ENCODE measurements around the gene RSPH6A.

Gene RSPH6A

DNA sequence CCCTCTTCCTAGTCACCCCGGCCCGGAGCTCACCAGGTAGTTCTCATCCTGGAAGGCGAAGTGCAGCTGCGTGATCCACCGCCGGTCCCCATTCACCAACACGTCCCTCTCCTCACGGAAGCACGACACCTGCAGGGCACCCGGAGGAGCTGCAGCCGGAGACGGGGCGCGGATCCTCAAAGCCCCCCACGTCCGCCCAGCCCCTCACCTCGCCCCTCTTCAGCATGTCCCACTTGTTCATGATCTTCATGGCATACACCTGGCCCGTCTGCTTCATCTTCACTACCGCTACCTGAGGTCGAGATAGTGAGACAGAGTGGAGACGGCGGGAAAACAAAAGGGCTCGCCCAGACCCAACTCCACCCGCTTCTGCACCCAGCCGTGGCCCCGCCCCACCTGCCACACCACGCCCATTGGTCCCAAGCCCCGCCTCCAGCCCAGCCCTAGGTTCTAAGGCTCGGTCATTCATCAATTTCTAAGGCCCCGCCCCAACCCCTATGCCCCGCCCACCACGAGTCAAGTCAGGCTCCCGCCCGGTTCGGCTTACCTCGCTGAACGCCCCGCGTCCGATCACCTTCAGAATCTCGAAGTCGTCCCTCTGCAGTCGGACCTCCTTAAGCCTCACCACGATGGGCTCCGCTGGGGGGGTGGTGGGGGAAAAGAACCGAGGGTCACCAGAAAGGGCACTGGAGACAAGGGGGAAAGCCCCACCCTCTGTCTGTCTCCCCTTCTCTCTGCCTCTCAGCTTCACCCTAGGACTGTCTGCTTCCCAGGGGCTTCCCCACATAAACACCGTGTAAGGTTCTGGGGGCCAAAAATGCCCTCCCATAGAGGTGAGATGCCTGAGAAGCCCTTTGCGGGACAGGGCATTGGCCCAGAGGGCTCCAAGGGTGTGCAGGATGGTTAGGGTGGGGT is 35.6 kb downstream of the RSPH6A start:
- DNase-seq, result peak; percentile 75

DNA sequence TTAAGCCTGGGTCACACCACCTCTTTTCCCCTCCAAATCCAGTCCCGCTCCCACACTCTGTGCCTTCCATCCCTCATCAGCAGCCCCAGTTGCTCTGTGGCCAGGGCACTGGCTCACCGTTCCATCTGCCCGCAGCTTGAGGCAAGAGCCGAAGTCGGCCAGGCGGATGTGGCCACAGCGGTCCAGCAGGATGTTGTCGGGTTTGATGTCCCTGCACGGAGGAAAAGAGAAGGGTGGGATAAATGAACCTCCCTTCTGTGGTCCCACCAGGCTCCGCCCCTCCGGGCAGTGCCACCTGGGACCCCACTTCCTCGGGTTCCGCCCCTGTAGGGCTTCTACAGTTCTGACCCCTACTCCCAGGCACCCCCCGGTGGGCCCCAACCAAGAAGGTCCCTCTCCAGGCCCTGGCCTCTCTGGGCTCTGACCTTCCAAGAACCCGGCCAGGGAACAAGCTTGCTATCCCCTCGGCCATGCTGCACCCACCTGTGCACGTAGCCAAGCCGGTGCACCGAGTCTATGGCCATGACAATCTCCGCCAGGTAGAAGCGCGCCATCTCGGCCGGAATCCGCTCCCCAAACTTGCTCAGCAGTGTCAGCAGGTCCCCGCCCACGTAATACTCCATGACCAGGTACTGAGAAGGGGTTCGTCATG is 37.0 kb downstream of the RSPH6A start:
- no peak for DNase-seq

DNA sequence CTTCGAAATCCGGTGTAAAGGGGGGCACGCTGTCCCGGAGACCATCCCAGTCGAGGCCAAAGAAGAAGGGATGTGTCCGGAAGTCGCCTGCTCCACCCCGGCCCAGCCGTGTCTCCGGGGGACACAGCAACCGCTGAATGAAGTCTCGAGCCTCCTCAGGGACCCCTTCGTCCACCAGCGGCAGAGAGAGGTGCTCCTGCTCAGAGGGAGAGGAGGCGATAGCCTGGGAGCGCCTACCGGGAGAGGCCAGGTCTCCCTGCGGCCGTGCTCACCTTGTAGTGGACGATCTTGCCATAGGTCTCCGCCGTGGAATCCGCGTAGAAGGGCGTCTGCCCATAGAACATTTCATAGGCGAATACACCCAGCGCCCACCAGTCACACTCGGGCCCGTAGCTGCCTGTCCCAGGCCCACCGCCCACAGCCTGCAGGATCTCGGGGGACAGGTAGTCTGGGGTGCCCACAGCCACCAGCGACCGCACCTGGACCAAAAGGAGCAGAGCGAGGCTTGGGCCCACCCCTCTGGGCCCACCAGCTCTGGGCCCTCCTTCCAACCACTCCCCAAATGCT is 37.6 kb downstream of the RSPH6A start:
- no peak for DNase-seq

DNA sequence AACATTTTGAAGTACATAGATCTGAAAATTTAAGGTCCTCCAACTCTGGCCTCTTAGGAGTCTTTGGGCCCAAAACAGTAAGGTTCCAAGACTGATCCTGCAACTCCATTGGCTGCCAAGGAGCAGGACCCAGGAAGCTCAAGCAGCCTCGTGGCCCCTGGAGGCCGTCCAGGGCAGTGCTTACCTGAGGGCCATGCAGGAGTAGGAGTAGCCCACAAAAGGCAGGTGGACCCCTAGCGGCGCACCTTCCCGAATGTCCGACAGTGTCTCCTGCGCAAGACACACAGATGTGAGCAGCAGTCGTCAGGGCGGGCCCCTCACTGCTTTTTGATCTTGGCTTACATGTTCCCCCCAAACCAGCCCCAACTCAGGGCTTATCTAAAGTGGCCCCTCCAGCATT is 40.3 kb downstream of the RSPH6A start:
- DNase-seq, result no peak

DNA sequence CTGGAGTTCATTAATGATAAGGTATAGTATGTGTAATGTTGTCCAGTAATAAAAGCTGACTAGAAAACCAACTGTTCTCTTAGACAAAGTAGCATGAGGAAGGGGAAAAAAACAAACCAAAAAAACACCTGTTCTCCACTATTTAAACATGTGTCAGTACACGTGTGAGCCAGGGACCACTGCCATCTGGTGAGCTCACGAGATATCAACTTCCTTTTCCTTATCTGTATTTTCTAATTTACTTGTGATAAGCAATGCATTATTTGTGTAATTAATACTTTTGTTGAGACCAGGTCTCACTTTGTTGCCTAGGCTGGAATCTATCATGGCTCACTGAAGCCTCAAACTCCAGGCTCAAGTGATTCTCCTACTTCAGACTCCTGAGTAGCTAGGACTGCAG is 41.7 kb downstream of the RSPH6A start:
- DNase-seq, result no peak

DNA sequence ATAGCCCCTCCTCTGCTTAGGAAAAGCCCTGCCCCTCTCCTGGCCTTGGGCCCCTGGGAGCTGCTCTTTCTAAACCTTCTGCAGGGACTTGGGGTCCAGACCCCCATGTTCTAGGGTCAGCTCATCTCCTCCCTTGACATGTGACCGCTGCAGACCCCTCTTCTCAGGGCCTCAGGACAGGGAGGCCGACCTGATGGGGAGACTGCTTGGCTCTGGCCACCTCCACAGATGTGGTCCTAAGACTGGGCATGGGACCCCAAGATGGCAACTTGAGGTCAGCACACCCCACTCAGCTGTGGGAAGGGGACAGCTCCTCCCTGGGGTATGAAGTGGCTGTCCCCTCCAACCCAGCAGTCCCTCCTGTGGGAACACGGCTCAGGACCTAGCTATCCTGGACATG is 42.2 kb downstream of the RSPH6A start:
- no peak for DNase-seq

DNA sequence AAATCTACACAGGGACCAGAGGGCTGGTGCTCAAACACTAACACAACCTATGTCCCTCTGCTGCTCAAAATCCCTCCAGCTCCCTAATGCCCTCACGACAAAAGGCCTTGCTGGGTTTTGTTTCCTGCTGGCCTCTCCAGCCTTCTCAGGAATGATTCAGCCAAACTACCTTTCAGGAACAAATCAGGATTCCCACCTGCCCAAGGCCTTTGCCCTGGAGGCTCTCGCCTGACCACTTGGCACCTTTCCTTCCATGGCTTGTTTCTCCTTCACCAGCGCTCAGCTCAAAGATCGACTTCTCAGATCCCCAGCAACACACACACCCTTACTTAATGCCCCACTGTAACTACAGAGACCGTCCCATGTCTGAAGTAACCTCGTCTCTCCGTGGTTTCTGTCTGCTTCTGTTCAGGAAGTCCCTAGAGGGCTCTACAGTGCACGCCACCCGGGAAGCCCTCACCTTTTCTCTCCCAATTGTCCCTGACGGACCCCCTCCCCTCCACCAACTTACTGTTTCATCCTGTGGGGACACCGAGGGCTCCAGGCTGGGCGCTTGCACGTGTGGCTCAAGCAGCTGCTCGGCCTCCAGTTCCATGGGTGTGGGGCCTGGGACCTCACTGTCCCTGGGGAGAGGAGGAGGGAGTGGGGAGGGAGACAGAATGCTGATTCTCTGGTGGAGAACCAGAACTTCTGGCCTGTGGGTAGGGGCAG is 42.8 kb downstream of the RSPH6A start:
- no peak for DNase-seq

DNA sequence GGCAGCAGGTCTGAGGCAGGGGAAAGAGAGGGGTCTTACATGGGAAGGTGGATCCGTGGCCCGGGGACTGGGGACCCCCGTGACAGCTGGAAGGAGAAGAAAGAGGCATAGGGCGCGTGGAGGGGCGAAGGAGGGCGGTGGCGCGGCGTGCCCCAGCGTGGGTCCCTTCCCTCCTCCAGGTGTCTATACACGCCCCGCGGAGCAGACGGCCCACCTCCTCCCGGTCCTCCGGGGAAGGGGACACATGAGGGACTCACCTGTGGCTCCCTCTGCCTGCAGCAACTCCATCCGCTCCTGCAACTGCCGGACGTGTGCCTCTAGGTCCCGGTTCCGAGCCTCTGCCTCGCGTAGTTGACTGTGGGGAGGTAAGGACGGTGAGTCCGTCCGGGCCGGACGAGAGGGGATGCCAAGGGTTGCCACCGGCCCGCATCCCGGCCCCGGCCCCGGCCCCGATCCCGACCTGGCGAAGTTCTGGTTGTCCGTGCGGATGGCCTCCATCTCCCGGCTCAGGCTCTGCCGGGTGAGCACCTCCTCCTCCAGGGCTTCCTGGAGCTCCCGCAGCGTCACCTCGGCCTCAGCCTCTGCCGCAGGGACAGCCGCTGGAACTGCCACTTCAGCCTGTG is 43.7 kb downstream of the RSPH6A start:
- DNase-seq, result no peak

DNA sequence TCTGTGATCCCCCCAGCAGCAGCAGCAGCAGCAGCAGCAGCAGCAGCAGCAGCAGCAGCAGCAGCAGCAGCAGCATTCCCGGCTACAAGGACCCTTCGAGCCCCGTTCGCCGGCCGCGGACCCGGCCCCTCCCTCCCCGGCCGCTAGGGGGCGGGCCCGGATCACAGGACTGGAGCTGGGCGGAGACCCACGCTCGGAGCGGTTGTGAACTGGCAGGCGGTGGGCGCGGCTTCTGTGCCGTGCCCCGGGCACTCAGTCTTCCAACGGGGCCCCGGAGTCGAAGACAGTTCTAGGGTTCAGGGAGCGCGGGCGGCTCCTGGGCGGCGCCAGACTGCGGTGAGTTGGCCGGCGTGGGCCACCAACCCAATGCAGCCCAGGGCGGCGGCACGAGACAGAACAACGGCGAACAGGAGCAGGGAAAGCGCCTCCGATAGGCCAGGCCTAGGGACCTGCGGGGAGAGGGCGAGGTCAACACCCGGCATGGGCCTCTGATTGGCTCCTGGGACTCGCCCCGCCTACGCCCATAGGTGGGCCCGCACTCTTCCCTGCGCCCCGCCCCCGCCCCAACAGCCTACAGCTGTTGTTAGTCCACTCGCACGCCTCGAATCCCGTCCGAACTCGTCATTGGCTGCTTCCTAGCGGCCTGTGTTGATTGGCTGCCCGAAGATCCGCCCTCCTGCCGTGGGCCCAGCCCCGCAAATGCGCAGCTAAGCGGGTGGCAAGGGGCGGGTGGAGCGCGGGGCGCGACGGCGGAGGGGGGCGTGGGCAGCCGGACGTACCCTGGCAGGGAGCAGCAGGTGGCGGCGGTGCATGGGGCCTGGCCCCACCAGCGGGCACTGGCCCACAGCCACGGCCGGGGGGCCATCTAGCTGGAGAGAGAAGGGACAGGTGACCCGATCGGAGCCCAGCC is 44.7 kb downstream of the RSPH6A start:
- peak; percentile 94 for DNase-seq

DNA sequence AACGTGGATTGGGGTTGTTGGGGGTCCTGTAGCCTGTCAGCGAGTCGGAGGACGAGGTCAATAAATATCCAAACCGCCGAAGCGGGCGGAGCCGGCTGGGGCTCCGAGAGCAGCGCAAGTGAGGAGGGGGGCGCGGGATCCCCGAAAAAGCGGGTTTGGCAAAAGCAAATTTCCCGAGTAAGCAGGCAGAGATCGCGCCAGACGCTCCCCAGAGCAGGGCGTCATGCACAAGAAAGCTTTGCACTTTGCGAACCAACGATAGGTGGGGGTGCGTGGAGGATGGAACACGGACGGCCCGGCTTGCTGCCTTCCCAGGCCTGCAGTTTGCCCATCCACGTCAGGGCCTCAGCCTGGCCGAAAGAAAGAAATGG is 45.3 kb downstream of the RSPH6A start:
- DNase-seq, result peak; percentile 28

DNA sequence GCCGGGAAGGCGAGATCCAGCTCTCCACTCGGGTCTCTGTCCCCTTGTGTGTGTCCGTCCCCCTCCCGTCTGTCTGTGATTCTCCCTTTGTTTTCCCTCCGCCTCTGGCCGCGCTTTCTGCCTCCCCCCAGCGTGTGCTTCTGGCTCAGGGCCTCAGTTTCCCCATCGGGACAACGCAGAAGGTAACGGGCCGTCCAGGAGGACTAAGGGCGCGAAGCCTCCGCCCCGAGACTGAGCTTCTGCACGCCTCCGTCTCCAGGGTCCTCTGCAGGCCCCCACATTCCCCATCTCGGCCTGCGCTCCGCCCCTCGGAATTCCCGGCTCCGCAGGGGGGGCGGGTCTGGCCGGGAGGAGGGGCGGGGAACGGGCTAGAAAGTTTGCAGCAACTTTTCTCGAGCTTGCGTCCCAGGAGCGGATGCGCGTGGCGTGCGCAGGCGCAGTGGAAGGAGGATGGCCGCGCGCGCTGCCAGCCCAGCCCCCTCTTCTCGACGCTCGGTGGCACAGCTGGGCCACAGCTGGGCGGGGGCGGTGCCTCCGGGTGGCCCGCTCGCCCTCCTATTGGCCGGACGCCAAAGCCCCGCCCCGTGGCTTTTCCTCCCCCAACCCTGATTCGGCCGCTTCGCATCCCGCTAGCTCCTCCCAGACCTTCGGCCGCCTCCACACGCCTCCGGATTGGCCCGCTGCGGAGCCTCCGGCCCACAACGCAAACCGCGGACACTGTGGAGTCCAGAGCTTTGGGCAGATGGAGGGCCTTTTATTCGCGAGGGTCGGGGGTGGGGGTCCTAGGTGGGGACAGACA is 45.9 kb downstream of the RSPH6A start, which contains the start of gene SIX5:
SIX5 (minus strand) TSS at position 269 of the 799 bp plus-strand sequence. CDS start 408 bp downstream, outside the sequence.
- peak; percentile 98 for DNase-seq

DNA sequence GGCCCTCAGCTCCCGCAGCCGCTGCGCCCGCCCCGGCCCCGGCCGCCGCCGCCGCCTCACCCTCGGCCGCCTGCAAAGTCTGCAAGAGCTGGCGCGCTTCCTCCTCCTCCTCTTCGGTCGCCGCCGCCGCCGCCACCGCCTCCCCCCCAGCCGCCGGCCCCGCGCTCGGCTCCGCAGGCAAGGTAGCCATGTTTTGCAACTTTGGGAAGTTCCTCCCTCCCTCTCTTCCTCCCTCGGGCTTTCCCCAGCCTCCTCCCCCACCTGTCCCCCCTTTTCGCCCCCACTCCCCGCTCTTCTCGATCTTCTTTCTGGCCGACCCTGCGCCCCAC is 46.5 kb downstream of the RSPH6A start:
- peak; percentile 36 for DNase-seq

DNA sequence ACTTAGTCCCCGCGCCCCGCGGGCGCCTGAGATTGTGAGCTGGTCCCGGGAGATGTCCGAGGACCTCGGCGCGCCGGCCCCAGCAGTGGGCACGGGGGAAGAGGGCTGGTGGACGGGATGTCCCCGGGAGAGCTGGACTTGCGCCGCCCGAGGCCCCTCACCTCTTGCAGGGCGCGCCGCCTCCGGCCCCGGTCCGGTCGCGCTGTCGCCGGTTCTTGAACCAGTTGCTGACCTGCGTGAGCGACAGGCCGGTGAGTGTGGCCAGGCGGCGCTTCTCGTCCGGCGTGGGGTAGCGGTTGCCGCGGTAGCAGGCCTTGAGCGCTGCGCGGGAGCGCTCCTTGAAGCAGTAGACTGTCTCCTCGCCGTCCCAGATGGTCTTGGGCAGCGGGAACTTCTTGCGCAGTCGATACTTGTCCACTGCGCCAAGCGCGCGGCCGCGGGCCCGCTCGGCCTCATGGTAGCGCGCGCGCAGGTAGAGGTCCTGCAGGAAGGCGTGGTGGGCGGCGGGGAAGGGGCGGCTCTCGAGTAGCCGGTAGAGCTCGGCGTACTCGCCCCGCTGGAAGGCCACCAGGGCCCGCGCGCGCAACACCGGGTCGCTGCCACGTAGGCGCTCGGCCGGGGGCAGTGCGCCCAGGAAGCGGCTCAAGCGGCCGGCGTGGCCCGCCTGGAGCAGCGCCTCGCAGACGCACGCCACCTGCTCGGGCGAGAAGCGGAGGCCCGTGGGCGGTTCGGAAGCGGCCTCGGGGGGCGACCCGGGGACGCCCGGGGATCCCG is 47.0 kb downstream of the RSPH6A start:
- DNase-seq, result no peak

DNA sequence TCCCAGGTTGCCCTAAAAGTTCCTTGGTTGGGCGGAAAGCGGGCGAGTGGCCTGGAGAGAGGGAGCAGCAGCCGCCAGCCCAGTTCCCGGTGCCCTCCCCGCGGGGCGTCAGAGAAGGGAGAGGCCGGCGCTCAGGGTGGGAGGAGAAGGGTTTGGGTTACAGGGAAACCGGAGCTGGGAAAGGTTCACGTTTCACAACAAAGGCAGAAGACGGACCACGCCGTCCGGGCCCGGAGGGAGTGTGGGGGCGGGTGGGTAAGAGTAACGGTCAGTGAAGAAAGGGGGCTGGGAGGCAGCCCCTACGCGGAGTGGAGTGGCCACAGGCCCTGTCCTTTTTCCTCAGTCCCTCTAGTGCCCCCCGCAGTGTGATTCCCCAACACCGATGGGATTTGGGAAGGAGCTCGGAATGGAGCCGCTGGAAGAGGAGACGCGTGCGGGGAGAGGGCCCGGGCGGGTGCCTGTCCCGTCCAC is 47.7 kb downstream of the RSPH6A start:
- no peak for DNase-seq

DNA sequence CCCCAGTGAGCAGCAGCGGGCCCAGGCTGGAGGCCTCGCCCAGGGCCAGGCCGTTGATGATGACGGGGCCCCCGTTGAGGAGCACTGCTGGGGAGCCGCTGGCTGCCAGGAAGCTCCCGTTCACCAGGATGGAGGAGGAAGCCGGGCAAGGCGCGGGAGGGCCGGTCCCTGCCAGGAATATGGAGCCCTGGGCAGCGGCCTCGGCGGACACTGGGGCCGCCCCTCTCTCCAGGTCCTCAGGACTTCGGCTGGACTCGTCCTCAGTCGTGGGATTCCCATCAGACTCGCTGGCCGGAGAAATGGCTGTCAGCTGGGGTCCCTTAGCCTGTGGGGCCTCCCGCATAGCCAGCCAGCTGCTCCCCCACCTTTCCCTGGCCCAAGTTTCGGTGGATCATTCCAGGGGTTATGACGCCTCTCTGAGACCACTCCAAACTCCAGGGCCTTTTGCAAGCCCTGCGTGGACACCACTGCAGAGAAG is 48.2 kb downstream of the RSPH6A start:
- no peak for DNase-seq

DNA sequence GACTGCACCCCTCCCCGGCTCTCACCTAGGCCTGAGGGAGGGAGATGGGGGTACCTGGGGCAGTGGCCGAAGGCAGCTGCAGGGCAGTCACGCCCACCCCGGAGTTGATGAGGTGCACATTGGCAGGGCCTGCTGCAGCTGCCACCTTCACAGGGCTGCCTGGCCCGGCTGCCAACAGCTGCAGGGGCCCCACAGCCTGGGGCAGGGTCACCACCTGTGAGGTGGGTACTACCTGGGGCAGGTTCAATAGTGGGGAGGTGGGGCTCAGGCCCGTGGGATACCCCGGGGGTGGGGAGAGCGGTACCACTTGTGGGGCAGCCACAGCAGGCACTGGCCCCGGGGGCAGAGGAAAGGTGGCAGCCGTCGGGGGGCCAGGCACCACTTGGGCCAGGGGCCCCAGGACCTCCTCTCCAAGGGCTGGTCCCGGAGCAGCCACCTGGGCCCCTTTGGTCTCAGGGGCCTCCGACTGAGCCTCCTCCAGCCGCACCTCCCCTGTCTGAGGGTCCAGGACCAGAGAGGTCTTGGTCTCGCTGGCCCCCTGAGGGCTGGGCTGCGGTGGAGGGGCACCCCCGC is 48.7 kb downstream of the RSPH6A start:
- DNase-seq, result no peak

DNA sequence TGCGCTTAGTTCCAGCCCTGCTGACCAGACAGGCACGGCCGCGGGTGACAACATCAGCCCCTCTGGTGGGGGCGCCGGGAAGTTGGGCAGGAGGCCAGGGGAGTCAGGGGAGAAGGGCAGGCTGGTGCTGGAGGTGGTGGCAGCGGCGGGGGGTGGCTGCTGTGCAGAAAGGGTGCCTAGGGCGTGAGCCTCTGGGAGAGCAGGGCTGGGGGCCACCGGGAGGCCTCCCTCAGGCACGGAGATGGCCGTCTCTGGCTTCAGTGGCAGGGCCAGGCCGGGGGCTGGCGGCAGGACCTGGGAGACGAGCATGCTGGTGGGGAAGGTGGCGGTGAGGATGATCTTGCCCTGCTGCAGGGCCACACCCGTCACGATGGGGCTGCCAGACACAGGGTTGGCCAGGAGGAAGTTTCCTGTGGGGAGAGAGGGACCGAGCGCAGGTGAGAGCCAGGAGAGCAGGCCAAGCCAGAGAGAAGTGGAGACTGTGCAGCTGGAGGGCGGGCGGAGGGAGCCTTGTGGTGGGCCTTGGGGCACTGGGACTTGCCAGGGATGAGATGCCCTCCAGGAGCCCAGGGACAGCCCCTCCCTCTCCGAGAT is 49.3 kb downstream of the RSPH6A start:
- DNase-seq, result no peak

DNA sequence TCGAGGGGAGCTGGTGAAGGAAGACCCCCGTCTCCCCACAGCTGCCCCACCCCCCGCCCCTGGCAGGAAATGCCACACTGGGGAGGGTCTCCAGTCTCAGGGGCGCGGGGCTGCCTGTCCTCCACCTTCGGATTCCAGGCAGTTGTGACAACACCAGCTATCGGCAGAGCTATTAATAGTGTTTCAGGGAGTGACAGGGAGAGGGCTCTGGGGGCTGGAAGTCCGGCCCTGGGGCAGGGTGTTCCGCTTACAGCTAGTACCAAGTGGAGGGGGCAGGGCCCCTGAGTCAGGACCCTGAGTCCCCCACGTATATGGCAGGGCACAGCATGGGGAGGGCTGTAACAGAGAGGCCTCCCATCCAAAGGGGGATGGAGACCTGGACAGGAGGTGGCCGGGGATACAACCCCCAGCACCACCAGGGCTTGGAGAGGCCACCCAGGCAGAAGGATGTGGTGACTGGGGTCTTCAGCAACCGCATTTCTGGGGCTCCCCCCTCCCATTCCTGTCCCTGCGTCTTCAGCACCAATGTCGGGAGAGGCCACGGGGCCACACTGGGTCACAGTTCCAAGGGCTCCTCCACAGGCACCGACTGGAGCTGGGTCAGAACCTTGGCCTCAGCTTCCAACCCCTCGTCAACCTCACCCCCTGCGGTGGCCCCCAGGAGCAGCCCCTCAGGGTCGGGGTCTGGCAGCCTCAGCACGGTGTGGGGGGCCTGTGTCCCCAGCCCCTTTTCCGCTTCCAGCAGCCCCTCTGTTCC is 50.0 kb downstream of the RSPH6A start:
- DNase-seq, result no peak
